GM10266 (cell line): ENCODE results near the gene HOXB7.

Experiments
- DNase-seq: peaks from one replicate; pipeline ENCODE4 v3.0.0; 2012; ENCODE audit errors: extremely low spot score
- CTCF ChIP-seq: IDR thresholded peaks from 2 replicates; pipeline ENCODE4 v1.5.1; 2012; ENCODE audit warnings: mild to moderate bottlenecking, low read depth; ENCODE audit not compliant: control insufficient read depth, insufficient read depth; ENCODE audit errors: missing control alignments

Gene HOXB7

GRCh38 chr17:48629411-48629759 lies 18.6 kb upstream of the HOXB7 start:
- no peak for DNase-seq
- TF ChIP-seq CTCF: no peak

GRCh38 chr17:48628649-48629410 lies 18.0 kb upstream of the HOXB7 start:
- TF ChIP-seq CTCF: no peak
- no peak for DNase-seq

GRCh38 chr17:48627623-48628521 lies 17.1 kb upstream of the HOXB7 start:
- no peak for DNase-seq
- TF ChIP-seq CTCF: no peak

- DNase-seq: no peak
- TF ChIP-seq CTCF: no peak
Observed at GRCh38 chr17:48627118-48627597, 16.3 kb upstream of the HOXB7 start.

- DNase-seq: no peak
- TF ChIP-seq CTCF: no peak
Observed at GRCh38 chr17:48626245-48627117, 15.7 kb upstream of the HOXB7 start, which contains the start of gene HOXB9. Gene HOXB9, minus strand, starts transcription at chr17:48626358. Its CDS starts 89 bp downstream, at chr17:48626269.

- DNase-seq: peak; percentile 80
- no peak for TF ChIP-seq CTCF
Observed at GRCh38 chr17:48625495-48626244, 14.9 kb upstream of the HOXB7 start.
